ENCODE data around the gene ANAPC10.
"Not testable (repeated sequence)": the region's sequence is repeated elsewhere in the genome, so short reads cannot be mapped to it uniquely, and the experiment has no call there.

The ANAPC10 gene

DNA sequence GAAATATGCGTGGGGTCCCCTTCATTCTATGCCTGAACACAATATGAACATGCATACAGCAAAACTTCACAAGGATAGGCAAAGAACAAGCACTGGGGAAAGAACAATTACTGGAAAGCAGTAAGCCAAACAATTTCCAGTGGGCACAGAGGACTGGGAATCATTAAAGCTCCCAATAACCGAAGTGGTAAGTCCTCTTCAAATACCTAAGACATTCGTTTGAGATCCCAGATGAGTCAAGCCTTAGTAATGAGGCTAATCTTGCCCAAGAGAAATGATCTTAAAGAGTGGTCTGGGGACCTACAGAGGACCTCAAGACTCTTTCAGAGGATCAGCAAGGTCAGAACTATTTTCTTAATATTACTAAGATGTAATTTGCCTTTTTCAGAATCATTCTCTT lies 28.6 kb downstream of the ANAPC10 start:
- DNase-seq = no peak

DNA sequence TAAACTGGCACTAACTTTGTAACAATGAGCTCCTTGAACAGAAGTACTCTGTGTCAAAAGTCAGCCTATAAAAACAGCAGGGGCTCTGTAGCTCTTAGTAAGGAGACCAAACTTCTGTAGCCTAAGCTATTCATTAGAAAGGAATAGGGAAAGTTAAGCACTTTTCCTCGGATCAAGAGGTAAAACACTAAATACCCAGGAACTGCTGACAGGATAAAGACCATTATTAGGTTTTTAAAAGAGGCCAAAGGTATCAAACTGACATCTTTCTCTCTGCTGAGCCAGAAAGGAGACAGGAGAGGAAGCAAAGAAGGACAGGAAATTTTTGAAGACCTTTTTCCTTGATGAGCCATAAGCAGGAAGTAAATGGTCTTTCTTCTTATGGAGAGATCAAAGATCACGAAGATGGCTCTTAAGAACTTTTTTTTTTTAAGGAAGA lies 31.9 kb downstream of the ANAPC10 start:
- no peak for DNase-seq

DNA sequence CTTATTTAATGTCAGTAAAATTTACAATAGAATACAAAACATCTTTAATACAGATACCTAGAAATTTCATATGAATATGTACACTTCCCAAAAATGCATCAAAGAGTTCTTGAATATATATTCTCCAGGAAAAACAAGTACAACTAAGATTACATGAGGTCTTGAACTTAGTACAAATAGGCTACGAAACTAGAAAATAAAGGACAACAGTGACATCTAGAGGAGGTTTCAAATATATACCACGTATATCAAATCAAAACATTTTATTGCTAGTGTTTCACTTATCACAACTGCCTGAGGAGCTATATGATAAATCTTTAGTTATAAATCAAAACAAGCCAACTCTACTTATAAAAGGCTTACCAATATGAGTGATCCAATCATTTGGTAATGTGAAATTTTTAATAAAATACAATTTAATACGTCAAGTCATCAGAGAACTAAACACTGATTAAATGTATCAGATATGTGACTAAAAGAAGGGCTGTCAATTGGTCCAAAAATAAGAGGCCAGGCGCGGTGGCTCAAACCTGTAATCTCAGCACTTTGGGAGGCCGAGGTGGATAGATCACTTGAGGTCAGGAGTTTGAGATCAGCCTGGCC lies 36.6 kb downstream of the ANAPC10 start:
- DNase-seq = no peak

DNA sequence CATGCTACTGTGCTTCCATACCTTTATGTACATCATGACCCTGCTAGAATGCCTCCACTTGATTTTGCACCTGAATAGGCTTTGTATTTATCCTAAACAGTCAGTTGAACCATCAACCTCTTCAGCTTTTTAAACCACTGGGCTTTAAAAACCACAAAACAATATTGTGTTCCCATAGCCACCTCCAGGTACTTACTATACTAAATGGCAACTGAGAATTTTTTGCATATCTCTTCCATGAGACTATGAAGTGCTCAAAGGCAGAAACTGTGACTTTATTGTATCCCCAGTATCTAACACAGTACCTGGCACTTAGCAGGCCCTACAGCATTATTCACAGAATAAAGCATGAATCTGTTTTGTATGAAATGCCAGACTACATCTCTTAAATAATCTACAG lies 39.7 kb downstream of the ANAPC10 start:
- DNase-seq = no peak

DNA sequence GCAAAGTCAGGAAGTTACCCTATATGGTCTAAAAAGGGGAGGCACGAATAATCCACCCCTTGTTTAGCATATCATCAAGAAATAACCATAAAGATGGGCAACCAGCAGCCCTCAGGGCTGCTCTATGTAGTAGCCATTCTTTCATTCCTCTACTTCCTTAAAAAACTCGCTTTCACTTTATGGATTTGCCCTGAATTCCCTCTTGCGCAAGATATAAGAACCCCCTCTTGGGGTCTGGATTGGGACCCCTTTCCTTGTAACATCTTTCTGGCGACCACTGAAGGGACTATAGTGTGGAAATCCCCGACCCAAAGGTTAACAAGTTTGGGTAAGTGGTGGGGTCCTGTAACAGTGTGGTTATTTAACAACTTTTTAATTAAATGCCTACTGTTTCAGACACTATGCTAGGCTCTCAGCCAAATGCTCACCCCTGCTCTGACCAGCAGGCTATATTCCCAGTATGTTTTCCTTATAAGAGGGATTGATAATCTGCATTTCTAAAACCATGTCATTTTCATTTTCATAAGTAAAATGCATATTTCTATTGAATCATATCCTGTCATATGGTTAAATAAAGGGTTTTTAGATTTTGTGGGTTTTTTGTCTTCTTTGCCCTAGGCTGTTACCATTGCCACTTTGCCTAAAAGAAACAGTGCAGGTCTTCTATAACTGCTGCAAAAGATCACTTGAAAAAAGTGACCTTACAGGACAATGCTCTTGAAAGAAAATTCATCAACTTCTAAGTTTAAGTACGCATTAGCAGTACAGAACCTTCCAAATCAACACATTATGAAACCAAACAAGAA lies 41.5 kb downstream of the ANAPC10 start:
- DNase-seq = no peak

DNA sequence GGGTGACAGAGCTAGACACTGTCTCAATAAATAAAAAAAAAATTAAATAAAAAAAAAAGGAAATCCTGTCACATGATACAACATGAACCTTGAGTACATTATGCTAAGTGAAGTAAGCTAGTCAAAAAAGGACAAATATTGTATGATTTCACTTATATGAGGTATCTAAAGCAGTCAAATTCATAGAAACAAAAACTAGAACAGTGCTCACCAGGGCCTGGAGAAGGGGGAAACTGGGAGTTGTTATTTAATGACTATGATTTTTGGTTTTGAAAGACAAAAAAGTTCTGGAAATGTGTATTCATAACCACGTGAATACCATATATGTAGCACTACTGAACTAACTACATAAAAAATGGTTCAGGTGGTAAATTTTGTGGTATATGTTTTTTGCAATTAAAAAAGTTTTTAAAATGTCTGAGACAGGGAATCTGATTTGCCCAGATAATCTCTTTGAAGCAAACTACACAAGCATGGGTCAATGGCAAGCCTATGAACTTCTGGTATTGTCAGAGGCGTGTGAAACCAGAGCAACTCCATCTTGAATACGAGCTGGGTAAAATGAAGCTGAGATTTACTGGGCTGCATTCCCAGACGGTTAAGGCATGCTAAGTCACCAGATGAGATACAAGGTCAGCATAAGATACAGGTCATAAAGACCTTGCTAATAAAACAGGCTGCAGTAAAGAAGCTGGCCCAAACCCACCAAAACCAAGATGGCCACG lies 42.3 kb downstream of the ANAPC10 start:
- DNase-seq = no peak

DNA sequence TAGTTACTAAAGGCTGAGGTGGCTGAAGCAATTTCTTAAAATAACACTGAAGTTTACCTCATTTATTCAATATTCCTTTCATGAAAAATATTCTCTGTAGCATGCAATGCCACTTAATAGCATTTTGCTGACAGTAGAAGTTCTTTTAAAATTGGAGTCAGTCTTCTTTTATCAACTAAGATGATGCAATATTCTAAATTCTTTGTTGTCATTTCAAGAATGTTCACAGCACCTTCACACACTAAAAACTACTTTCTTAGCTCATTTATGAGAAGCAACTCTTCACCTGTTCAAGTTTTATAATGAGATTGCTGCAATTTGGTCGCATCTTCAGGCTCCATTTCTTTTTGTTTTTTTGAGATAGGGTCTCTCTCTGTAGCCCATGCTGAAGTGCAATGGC lies 48.8 kb downstream of the ANAPC10 start:
- DNase-seq = no peak

DNA sequence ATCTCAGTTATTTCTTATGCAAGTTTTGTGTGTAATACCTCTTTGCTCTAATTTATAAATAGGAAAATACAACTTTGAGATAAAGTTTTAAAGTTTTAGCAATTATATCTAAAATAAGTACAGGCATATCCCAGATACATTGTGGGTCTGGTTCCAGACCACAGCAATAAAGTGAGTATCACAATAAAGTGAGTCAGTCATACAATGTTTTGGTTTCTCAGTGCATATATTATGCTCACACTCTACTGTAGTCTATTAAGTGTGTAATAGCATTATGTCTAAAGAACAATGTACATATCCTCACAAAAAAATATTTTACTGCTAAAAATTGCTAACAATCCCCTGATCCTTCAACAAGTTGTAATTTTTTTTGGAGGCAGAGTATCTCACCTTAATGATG lies 49.2 kb downstream of the ANAPC10 start:
- DNase-seq = no peak

DNA sequence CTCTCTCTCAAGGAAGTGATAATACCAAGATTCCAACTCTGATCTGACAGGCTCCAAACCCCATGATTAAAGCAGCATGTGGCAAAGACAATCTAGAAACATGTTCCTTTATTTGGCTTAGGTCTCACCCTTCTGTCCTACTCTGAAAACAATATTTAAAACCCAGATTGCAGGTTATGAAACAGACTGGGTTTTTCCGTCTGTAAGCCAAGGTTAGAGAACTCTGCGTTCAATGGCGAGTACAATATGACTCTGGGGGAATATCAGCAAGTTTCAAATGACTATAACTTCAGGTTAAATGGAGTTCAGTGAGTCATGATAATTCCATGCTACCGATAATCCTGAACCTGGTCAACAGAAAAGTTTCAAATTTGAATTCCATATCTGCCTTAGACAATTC lies 50.8 kb downstream of the ANAPC10 start:
- DNase-seq = no peak

DNA sequence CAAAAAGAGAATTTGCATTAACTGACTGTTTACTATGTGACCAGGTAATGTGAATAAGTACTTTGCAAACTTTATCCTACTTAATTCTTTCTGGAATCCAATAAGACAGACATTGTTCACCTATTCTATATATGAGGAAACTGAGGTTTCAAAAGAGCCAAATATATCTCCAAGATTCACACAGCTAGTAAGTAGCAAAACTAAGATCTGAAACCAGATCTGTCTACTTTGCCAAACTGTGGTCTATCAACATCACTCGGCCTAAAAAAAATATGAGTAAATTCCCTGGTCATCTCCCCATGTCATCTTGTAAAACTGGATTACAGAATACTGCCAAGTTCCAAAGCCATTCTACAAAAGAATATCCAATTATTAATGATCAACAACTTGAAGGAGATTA lies 52.8 kb downstream of the ANAPC10 start:
- DNase-seq = no peak

DNA sequence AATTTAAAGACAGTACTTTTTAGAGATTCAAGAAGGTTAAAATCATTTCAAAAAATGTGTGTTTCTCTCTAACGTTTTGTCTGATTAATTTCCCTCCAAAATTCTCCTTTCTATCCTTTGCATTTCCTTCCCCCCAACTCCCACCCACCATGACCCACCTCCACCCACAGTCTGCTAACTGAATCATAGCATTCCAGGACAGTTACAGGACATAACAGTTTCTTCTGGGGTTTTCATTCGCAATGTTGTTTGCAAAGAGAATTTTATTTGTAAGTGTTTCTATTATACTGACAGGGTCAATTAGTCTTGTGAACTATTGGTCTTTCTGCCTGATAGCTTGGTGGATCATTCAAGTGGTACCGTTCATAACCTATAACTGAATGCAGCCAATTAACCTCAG lies 53.7 kb downstream of the ANAPC10 start:
- DNase-seq = no peak

DNA sequence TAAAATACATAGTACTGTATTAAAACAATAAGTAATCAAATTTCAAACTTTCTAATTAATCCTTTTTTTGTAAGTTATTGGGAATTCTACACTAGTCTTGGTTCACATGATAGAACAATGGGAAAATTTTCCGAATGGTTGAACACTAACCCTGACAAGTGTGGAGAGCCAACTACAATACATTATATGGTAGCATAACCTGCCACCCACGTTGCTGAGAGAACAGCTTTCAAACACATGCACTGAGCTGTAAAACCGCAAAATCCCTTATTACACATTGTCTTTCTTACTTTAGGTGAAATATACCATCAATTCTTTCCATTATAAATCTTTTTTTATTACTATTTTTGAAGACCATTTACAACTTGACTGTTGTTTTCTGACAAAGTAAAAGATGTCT lies 54.7 kb downstream of the ANAPC10 start:
- no peak for DNase-seq

DNA sequence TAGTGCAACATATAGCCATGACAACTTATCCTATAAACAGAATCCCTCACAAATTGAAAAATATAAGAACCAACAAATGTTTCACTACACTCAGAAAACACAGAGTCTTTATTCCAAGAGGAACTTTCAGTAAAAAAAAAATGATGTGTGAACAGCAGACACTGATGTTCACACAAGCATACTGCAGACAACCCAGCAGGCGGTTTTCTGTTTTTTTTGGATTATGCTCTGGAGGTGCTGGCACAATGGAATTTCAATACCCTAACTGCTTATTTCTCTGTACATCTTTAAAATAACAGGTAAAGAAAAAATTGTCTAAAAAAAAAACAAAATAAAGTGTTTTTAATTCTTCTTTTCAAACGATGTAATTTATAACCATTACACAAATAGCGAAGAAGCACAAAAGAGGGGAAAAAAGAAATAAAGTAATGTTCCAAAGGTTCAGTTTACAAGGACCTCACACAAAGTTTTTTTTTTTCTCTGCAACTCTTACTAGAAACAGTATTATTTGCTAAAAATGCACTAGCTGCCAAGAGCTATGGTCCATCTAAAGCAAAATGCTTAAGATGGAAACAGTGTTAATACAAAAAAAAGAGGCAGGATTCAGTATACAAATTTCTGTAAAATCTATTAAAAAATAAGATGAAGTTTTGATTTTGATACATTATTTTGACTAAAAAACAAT lies 55.3 kb downstream of the ANAPC10 start:
- no peak for DNase-seq

DNA sequence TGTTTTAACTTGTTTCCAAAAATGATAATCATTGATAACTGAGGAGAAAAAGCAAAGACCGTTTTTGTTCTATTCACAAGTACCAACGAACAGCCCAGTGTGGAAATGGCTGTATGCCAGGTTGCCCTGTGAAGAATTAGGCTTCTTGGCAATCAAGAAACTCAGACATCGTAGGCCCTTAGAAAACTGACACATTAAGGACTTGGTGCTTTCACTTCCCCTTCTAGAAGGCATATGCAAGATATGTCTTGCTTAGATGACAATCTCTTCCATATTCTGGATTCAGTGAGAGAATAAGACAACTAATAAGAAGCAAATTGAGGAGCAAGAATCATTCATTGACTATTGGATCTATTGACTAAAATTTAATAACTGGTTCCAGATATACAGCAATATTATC lies 56.6 kb downstream of the ANAPC10 start:
- DNase-seq = no peak

DNA sequence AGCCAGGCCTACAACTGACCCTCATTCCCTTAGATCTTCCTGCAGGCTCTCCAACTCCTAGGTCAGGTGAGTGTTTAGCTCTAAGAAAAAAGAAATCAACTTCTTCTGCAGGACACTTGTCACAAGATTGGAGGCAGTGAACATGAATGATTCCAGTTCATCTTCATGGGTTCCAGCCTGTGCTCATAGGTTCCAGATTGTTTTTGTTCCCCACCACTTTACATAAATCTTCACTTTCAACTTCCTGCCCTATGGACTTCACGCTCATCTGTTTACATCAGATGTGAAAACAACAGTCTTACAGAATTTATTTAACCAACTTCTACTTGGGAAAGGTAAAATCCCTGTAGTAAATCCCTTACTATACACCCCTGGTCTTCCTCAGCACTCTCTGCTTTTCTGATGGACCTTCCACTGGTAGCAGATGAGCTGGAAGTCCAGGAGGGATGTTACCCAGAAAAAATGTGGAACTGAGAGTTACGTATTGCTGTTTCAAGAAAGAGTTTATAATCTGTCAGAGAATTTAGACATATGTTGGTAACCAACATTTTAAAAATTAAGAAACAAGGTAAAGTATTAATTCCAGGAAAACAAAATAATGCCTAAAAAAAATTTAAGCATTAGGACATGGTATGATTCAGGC lies 62.4 kb downstream of the ANAPC10 start:
- no peak for DNase-seq

DNA sequence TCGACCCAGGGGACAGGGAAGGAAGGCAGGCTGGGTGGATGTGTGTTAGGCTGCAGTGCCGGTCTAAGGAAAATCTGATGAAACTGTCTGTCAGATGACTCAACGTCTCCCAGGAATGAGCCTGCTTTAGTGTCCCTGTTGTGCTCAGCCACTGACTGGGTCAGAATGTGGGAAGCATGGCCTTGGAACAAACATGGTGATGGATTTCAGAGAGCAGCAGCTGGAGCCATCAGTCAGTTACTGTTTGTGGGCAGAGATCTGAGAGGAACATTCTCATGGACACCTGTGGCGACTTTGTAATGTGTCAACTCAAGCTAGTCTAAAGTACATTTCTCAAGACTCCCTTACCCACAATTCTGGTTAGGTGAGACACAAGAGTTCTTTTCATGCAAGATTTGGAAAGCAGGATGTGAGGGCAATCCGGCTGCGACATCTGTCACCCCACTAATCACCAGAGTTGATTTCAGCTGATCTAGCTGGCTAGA lies 63.2 kb downstream of the ANAPC10 start:
- DNase-seq = no peak

DNA sequence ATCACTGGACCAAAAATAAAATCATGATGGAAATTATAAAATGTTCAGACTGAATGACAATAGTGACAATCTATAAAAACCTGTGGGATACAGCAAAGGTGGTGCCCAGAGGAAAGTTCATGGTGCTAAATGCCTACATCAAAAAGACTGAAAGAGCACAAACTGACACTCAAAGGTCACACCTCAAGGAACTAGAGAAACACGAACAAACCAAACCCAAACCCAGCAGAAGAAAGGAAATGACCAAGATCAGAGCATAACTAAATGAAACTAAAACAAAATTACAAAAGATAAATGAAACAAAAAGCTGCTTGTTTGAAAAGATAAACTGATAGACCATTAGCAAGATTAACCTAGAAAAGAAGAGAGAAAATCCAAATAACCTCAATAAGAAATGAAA lies 78.7 kb downstream of the ANAPC10 start:
- DNase-seq = no peak

DNA sequence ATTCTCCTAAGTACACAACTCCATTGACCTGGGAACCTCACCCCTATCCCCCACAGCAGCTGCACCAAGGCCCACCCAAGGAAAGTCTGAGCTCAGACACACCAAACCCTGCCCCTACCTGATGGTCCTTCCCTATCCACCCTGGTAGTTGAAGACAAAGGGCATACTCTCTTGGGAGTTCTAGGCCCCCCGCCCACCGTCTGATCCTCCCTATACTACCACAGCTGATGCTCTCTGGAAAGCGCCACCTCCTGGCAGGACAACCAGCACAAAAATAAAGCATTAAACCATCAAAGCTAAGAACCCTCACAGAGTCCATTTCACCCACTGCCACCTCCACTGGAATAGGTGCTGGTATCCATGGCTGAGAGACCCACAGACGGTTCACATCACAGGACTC lies 83.6 kb downstream of the ANAPC10 start:
- no peak for DNase-seq

DNA sequence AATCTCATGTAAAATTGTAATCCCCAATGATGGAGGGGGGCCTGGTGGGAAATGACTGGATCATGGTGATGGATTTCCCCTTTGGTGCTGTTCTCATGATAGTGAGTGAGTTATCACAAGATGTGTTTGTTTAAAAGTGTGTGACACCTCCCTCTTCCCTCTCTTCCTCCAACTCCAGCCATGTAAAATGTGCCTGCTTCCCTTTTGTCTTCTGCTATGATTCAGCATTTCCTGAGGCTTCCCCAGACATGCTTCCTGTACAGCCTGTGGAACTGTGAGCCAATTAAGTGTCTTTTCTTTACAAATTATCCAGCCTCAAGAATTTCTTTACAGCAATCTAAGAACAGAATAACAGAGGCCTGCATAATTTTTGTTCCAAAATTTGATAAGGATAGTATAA lies 85.2 kb downstream of the ANAPC10 start:
- no peak for DNase-seq

DNA sequence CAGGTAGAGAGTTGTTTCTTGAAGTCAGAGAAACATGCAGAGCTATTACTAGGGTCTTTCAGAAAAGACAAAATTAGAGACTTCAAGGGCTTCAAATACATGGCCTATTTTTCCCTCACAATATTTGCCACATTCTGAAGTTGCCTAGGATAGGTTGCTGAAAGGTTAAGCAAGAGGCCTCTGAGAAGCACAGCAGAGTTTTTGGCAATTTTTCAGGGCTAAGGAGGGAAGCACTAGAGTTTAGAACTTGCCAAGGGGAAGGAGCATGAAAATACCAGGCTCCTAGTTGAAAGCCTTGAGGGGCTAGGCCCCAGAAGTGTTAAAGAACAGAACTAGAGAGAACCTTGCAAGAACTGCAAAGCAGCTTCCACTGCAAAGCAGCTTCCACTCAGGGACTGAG lies 86.4 kb downstream of the ANAPC10 start:
- DNase-seq = no peak

DNA sequence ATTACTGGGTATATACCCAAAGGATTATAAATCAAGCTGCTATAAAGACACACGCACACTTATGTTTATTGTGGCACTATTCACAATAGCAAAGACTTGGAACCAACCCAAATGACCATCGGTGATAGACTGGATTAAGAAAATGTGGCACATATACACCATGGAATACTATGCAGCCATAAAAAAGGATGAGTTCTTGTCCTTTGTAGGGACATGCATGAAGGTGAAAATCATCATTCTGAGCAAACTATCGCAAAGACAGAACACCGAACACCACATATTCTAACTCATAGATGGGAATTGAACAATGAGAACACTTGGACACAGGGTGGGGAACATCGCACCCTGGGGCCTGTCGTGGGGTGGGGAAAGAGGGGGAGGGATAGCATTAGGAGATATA lies 87.7 kb downstream of the ANAPC10 start:
- DNase-seq = not testable (repeated sequence)

DNA sequence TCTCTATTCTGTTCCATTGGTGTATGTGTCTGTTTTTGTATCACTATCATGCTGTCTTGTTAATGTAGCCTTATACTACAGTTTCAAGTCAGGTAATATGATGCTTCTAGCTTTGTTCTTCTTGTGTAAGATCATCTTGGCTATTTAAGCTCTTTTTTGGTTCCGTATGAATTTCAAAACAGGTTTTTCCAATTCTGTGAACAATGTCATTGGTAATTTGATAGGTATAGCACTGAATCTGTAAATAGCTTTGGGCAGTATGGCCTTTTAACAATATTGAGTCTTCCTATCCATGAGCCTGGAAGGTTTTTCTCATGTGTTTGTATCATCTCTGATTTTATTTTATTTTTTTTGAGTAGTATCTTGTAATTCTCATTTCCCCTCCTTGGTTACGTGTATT lies 94.3 kb downstream of the ANAPC10 start:
- no peak for DNase-seq

DNA sequence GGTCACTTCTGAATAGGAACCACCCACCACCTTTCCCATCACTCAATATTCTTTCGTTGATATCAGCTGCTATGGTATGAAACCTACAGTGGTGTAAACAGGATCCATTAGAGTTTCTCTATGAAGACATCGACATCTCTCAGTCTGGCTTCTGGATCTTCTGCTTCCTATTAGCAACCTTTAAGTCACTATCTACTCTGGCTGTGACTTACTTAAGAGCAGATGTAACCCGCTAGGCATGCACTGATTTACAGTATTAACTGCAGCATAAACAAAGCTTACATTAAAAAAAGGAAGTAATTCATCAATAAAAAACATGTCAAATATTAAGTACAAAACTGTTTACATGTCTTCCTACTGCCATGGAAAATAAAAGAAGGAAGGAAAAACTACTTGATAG lies 96.4 kb downstream of the ANAPC10 start:
- no peak for DNase-seq

All from NCI-H1436 treated with DMSO at 0.1 percent for 48 hours (cell line).